ENCODE measurements around the gene VEGFA. TPM values are rescaled to one million over a fixed set of nuclear protein-coding genes. Genes with fewer than 3 reads are reported as not detected.

VEGFA gene
- total RNA-seq, 1 experiment from 2014 or later = 112 TPM

GRCh38 chr6:43740321-43740960, 29.6 kb upstream of the VEGFA start:
- no peak overlapping the region for H3K27ac ChIP-seq
- no peak for TF ChIP-seq EZH2 (IDR thresholded peaks at IDR 0.05; ENCODE audit: low read depth)
- TF ChIP-seq CTCF (conservative IDR thresholded peaks at IDR 0.05) = no peak
- H4K20me1 ChIP-seq (ENCODE audit: insufficient read depth) = no peaks in the 10 kb centered on the region
- H3K9me3 ChIP-seq (ENCODE audit: insufficient read depth, low read depth) = no peaks in the 10 kb centered on the region
- H3K79me2 ChIP-seq (ENCODE audit: low read depth) = no peaks in the 10 kb centered on the region
- H3K4me1 ChIP-seq (replicated peaks; ENCODE audit: insufficient read depth) = peaks cover 33% of the 10 kb centered on the region
- no peak overlapping the region for H2AFZ ChIP-seq
- intact Hi-C loops (cut with micrococcal nuclease; ENCODE audit: unreplicated experiment) = no loop called here
- no peaks in the 10 kb centered on the region for H3K27me3 ChIP-seq (ENCODE audit: insufficient read depth, low read depth)
- H3K4me2 ChIP-seq = no peak overlapping the region
- DNase-seq = no peak
- H3F3A ChIP-seq (ENCODE audit: insufficient read depth, low read depth) = peaks cover 6% of the 10 kb centered on the region; the same call in 1 of the 2 replicates
- ChIA-PET POLR2A (ENCODE audit: unreplicated experiment) (no interaction called here), CTCF (no interaction called here)
- no peaks in the 10 kb centered on the region for H3K9me2 ChIP-seq (ENCODE audit: insufficient read depth)
- no TSS peak for BruUV-seq (replicated peaks)
- no peak overlapping the region for H3K4me3 ChIP-seq
- no peaks in the 10 kb centered on the region for H3K36me3 ChIP-seq (ENCODE audit: low read depth)

GRCh38 chr6:43740961-43741764, 28.8 kb upstream of the VEGFA start:
- BruUV-seq (replicated peaks) = no TSS peak
- Histone ChIP-seq H3K9me2 (ENCODE audit: insufficient read depth) (no peaks in the 10 kb centered on the region), H3K9me3 (ENCODE audit: insufficient read depth, low read depth) (no peaks in the 10 kb centered on the region), H3K4me2 (peak overlapping the region; percentile 27), H3F3A (ENCODE audit: insufficient read depth, low read depth) (peaks cover 6% of the 10 kb centered on the region; the same call in 1 of the 2 replicates), H3K4me1 (replicated peaks; ENCODE audit: insufficient read depth) (peaks cover 34% of the 10 kb centered on the region), H3K27me3 (ENCODE audit: insufficient read depth, low read depth) (no peaks in the 10 kb centered on the region), H3K36me3 (ENCODE audit: low read depth) (no peaks in the 10 kb centered on the region), H3K79me2 (ENCODE audit: low read depth) (no peaks in the 10 kb centered on the region), H3K27ac (no peak overlapping the region), H4K20me1 (ENCODE audit: insufficient read depth) (no peaks in the 10 kb centered on the region), H2AFZ (no peak overlapping the region), H3K4me3 (no peak overlapping the region)
- intact Hi-C loops (cut with micrococcal nuclease; ENCODE audit: unreplicated experiment) = no loop called here
- CTCF ChIA-PET = no interaction called here
- TF ChIP-seq EZH2 (IDR thresholded peaks at IDR 0.05; ENCODE audit: low read depth) (no peak), CTCF (conservative IDR thresholded peaks at IDR 0.05) (no peak)
- DNase-seq = no peak
- POLR2A ChIA-PET (ENCODE audit: unreplicated experiment) = interaction anchor here (0.5 kb wide), 1 partner anchor 59 kb away, joined by 4 read pairs; no protein-coding TSS in a partner anchor

GRCh38 chr6:43741829-43742228, 28.2 kb upstream of the VEGFA start:
- no peak overlapping the region for H2AFZ ChIP-seq
- H3K4me1 ChIP-seq (replicated peaks; ENCODE audit: insufficient read depth) = peaks cover 34% of the 10 kb centered on the region
- no peaks in the 10 kb centered on the region for H4K20me1 ChIP-seq (ENCODE audit: insufficient read depth)
- no peak for DNase-seq
- H3F3A ChIP-seq (ENCODE audit: insufficient read depth, low read depth) = peaks cover 6% of the 10 kb centered on the region; the same call in 1 of the 2 replicates
- H3K9me2 ChIP-seq (ENCODE audit: insufficient read depth) = no peaks in the 10 kb centered on the region
- no peaks in the 10 kb centered on the region for H3K79me2 ChIP-seq (ENCODE audit: low read depth)
- H3K36me3 ChIP-seq (ENCODE audit: low read depth) = no peaks in the 10 kb centered on the region
- H3K9me3 ChIP-seq (ENCODE audit: insufficient read depth, low read depth) = no peaks in the 10 kb centered on the region
- peak overlapping the region; percentile 27; the same call in 1 of the 2 replicates for H3K4me2 ChIP-seq
- no peak overlapping the region for H3K4me3 ChIP-seq
- intact Hi-C loops (cut with micrococcal nuclease; ENCODE audit: unreplicated experiment) = no loop called here
- TF ChIP-seq CTCF (conservative IDR thresholded peaks at IDR 0.05) (no peak), EZH2 (IDR thresholded peaks at IDR 0.05; ENCODE audit: low read depth) (no peak)
- ChIA-PET CTCF (no interaction called here), POLR2A (ENCODE audit: unreplicated experiment) (interaction anchor here (0.5 kb wide), 1 partner anchor 58 kb away, joined by 4 read pairs; no protein-coding TSS in a partner anchor)
- H3K27me3 ChIP-seq (ENCODE audit: insufficient read depth, low read depth) = no peaks in the 10 kb centered on the region
- no TSS peak for BruUV-seq (replicated peaks)
- no peak overlapping the region for H3K27ac ChIP-seq

All from PC-9 (cell line).